Cardiac ventricle fibroblast (primary cell): ENCODE results near the gene CNR1. TPM values are rescaled to one million over a fixed set of nuclear protein-coding genes. Genes with fewer than 3 reads are reported as not detected.

Experiments
- total RNA-seq: library from RNA; depleted of rRNA; stranded (reverse); fragments of >200 nt; gene quantifications from 2 replicates; pipeline ENCODE4 v1.2.3, GENCODE V29; 2015

Gene CNR1
- 16.8 and 20.3 TPM in 2 replicates for total RNA-seq

DNA sequence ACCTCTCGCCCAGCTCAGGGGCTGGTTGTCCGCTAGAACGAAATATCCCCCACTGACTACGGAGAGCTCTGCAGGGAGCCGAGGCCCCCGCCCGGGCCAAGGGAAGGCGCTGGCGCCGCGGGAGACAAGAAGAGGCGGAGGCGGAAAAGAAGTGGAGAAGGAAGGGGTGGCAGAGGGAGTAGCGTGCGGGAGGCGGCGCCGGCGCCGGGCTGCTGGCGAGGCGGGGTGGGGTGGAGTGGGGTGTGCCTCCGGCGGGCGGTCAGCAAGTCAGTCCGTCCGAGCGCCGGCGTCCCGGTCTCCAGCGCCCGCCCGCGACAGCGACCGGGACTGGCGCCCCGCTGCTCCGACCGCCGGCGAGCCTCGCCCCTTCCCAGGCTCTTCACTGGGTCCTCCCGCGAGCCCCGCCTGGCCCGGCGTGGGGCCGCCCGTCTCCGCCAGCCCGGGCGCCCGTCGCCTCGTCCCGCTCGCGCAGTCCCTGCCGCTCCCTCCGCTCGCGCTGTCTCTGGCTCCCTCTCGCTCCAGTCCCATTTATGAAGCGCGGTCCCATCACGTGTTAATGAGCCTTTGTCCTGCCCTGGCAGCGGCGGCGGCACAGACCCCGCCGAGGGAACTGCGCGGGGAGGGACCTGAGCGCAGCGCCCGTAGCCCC is at the start of gene CNR1:
TSS of gene CNR1 (minus strand) at position 504 of the 649 bp plus-strand sequence. CDS start 21,073 bp downstream, outside the sequence.

Other genes starting within 250 kb of the CNR1 start
- not detected in 2 replicates for gene SPACA1, start 118.5 kb downstream of the CNR1 start, total RNA-seq